ENCODE measurements around the gene ZNF655.

ZNF655 gene

DNA sequence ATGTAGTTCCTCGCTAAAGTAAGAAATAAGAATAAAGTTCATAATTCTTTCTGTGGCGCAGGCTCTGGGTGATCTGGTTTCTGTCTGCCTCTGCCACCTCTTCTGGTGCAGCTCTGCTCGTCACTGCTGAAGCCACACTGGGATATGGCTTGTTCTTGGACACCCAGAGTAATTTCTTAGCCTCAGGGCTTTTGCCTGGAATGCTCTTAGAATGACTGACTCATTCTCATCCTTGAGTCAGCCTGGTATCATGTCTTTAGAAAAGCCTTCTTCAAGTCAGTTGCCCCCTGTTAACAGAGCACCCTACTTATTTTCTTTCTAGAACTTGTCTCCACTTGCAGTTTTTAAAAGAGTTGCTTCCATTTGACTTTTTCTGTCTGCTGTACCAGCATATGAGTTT, 60.3 kb downstream of the ZNF655 start:
- no peak overlapping the region for H3K4me3 ChIP-seq (ENCODE audit: control insufficient read depth, low read depth, low read length)
- TF ChIP-seq, protein P1, sequence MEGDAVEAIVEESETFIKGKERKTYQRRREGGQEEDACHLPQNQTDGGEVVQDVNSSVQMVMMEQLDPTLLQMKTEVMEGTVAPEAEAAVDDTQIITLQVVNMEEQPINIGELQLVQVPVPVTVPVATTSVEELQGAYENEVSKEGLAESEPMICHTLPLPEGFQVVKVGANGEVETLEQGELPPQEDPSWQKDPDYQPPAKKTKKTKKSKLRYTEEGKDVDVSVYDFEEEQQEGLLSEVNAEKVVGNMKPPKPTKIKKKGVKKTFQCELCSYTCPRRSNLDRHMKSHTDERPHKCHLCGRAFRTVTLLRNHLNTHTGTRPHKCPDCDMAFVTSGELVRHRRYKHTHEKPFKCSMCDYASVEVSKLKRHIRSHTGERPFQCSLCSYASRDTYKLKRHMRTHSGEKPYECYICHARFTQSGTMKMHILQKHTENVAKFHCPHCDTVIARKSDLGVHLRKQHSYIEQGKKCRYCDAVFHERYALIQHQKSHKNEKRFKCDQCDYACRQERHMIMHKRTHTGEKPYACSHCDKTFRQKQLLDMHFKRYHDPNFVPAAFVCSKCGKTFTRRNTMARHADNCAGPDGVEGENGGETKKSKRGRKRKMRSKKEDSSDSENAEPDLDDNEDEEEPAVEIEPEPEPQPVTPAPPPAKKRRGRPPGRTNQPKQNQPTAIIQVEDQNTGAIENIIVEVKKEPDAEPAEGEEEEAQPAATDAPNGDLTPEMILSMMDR (IDR thresholded peaks at IDR 0.05; ENCODE audit: control insufficient read depth, insufficient read depth, low read depth, low read length, missing control alignments), result no peak
- DNase-seq (ENCODE audit: low read depth), result peak; percentile 45

DNA sequence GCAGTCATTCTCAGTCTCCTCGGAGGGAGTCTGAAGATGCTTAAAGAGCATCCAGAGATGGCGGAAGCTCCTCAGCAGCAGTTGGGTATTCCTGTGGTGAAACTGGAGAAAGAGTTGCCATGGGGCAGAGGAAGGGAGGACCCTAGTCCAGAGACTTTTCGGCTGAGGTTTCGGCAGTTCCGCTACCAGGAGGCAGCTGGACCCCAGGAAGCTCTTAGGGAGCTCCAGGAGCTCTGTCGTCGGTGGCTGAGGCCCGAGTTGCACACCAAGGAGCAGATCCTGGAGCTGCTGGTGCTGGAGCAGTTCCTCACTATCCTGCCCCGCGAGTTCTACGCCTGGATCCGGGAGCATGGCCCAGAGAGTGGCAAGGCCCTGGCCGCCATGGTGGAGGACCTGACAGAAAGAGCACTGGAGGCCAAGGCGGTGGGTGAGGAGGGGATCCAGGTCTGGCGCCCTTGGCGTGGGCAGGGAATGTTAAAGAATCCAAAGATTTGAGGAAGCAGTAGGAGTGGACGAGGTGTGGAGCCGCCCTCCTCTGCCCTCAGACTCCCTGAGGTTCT, 61.2 kb downstream of the ZNF655 start:
- H3K4me3 ChIP-seq (ENCODE audit: control insufficient read depth, low read depth, low read length), result no peak overlapping the region
- no peak for DNase-seq (ENCODE audit: low read depth)
- TF ChIP-seq, protein P1 (IDR thresholded peaks at IDR 0.05; ENCODE audit: control insufficient read depth, insufficient read depth, low read depth, low read length, missing control alignments), result no peak

DNA sequence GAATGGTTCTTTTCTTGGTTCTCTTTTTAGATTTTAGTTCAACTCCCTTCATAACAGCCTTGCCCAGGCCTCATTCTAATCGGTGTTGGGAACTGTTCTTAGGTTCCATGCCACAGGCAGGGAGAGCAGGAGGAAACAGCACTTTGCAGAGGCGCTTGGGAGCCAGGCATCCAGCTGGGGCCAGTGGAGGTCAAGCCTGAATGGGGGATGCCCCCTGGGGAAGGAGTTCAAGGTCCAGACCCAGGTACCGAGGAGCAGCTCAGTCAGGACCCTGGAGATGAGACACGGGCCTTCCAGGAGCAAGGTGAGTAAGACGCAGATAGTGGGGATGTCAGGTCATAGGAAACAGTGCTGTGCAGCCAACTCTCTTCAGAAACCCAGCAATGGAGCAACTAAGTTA, 62.8 kb downstream of the ZNF655 start:
- H3K4me3 ChIP-seq (ENCODE audit: control insufficient read depth, low read depth, low read length), result no peak overlapping the region
- TF ChIP-seq, protein P1 (IDR thresholded peaks at IDR 0.05; ENCODE audit: control insufficient read depth, insufficient read depth, low read depth, low read length, missing control alignments), result no peak
- DNase-seq (ENCODE audit: low read depth), result no peak

DNA sequence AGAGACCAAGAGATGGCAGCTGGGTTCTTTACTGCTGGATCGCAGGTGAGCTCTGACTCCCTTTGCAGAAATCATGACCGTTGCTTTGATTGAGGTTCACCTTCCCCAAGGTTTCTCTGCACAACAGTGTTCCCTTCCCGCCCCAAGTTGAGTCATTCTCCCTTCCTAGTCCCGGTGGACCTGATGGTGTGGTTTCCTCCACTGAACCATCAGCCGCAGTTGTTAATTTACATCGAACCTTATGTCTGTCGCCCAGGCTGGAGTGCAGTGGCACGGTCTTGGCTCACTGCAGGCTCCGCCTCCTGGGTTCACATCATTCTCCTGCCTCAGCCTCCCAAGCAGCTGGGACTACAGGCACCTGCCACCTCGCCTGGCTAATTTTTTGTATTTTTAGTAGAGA, 64.2 kb downstream of the ZNF655 start:
- H3K4me3 ChIP-seq (ENCODE audit: control insufficient read depth, low read depth, low read length), result no peak overlapping the region
- TF ChIP-seq, protein P1 (IDR thresholded peaks at IDR 0.05; ENCODE audit: control insufficient read depth, insufficient read depth, low read depth, low read length, missing control alignments), result no peak
- no peak for DNase-seq (ENCODE audit: low read depth)

DNA sequence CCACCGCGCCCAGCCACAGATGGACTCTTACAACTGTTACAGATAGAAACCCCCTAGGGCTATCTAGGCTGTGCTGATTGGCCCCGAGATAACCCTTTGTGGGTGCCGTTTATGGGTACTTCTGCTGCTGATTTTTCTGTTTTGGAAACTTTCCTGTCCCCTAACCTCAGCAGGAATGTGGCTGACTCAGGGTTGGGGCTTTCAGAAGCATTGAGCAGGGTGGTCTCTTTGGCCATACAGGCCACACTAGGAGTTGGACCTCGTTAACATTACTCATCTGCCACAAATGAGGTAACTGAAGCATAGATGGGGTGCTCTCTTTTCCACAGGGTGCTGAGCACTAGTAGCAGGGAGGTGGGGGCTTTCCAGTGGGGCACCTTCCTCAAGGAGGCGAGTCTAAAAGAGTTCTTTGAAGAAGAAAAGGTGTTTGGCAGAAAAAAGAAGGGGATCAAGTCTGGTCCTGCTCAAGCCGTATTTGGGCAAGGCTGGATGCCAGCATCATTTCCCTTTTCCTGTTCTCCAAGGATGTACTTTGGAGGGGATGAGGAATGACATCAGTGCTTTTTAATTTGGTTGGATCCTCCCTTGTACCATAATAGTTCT, 64.8 kb downstream of the ZNF655 start:
- TF ChIP-seq, protein P1 (IDR thresholded peaks at IDR 0.05; ENCODE audit: control insufficient read depth, insufficient read depth, low read depth, low read length, missing control alignments), result no peak
- no peak for DNase-seq (ENCODE audit: low read depth)
- no peak overlapping the region for H3K4me3 ChIP-seq (ENCODE audit: control insufficient read depth, low read depth, low read length)

DNA sequence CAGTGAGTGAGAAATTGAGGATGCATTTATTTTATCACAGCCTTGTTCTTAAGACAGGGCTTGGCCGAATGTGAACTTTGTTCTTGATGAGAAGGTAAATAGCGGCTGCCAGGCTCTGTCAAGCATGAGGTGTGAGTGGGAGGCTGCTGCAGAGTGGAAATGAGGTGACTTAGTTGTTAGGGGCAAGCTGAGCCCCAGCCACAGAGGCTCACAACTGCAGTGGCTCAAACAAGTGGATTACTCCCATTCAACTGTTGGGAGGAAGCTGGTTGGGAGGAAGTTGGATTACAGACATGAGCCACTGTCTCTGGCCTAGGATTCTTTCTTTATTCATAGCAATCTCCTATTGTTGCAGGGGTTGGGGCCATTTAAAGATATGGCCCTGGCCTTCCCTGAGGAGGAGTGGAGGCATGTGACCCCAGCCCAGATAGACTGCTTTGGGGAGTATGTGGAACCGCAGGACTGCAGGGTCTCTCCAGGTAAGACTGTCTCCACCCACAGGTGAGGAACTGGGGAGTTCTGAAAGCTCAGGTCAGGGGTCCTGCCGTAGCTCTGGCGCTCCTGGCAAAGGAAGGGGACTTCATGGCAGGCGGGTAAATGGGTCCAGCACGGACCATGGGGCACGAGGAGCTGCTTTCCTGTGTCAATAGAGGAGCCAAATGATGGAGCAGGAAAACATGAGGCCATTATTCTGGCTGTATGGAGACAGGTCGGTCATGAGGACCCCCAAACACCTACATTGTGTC, 65.4 kb downstream of the ZNF655 start:
- TF ChIP-seq, protein P1 (IDR thresholded peaks at IDR 0.05; ENCODE audit: control insufficient read depth, insufficient read depth, low read depth, low read length, missing control alignments), result no peak
- DNase-seq (ENCODE audit: low read depth), result no peak
- H3K4me3 ChIP-seq (ENCODE audit: control insufficient read depth, low read depth, low read length), result no peak overlapping the region

Measured in AG09309 (cell line).